HFFc6 (cell line): ENCODE data around the gene SPINDOC. TPM values are rescaled to one million over a fixed set of nuclear protein-coding genes. Genes with fewer than 3 reads are reported as not detected.
A peak's percentile ranks its signal among the peaks of the same experiment; 100 is the strongest.
"Not testable (repeated sequence)": the region's sequence is repeated elsewhere in the genome, so short reads cannot be mapped to it uniquely, and the experiment has no call there.

Experiments used
- DNase-seq: peaks from one replicate; pipeline ENCODE4 v3.0.0-alpha.2; 2018
- H3K27ac Mint-ChIP-seq: 2 replicates; pipeline ENCODE4 v1.8.0; 2020; ENCODE audit warnings: mild to moderate bottlenecking, mixed read lengths
- H3K27me3 Mint-ChIP-seq: 2 replicates; pipeline ENCODE4 v1.8.0; 2021; ENCODE audit warnings: mild to moderate bottlenecking, moderate library complexity, mixed read lengths; ENCODE audit not compliant: insufficient read depth
- H3K36me3 Mint-ChIP-seq: 2 replicates; pipeline ENCODE4 v1.8.0; 2021; ENCODE audit warnings: low read depth, mixed read lengths
- H3K4me1 Mint-ChIP-seq: 2 replicates; pipeline ENCODE4 v1.8.0; 2020; ENCODE audit warnings: low read depth, mixed read lengths
- H3K4me3 Mint-ChIP-seq: 2 replicates; pipeline ENCODE4 v1.8.0; 2020; ENCODE audit warnings: mild to moderate bottlenecking, moderate library complexity, mixed read lengths
- H3K9me3 Mint-ChIP-seq: 2 replicates; pipeline ENCODE4 v1.8.0; 2020; ENCODE audit warnings: mild to moderate bottlenecking, mixed read lengths
- CTCF ChIP-seq: fragments of 200-600 bp; sonication (generic); IDR thresholded peaks from 2 replicates; pipeline ENCODE4 v1.5.0; 2021; ENCODE audit warnings: antibody characterized with exemption, mild to moderate bottlenecking
- total RNA-seq, 6 experiments: library from RNA; stranded (reverse); fragmentation: NEBNext Ultra II Directional; extraction: Animal tissue kit (Norgen Biotek cat#: 25700); gene quantifications; 2 replicates in 1 of 6; 3 replicates in 5 of 6; pipeline ENCODE4 v1.2.3, GENCODE V29; 2021

The SPINDOC gene
- total RNA-seq, 6 experiments from 2014 or later = 24.7 to 31.7 (median 29.5) TPM

DNA sequence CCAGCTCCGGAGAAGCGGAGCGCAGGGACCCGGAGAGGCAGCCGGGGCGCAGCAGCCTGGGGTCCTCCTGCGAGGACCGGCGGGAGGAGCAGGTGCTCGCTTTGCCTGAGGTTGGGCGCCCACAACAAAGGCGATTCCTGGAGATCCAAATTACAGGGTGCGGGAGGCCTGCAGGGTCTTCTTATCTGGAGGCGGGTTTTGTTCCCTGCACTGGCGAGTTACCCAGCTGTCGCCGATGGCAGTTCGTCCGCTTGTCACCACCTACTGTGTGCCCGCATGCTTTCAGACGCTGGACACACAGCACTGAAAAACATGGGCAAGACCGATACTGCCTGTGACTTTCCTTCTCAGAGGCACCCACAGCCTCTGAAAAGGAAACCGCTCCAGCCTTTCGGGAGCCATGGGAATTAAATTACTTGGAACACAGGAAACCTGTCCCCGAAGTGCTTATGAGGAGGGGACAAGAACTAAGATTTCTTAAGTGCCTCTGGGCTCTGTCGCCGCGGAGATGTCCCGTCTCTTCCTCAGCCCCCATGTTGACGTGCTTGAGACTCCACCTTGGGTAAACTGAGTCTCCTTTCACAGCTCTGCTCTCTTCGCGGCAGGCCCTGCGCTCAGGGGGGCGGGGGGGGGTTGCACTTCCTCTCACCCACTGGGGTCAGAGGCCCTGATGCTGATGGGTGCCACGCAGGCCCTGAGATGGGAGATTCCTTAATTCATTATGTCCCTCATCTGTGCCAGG lies 43.4 kb upstream of the SPINDOC start:
- H3K9me3 Mint-ChIP-seq = no peaks in the 10 kb centered on the region
- peak overlapping the region; percentile 84 for H3K4me3 Mint-ChIP-seq
- H3K27me3 Mint-ChIP-seq = peaks cover 2% of the 10 kb centered on the region; the same call in 1 of the 2 replicates
- H3K36me3 Mint-ChIP-seq = no peaks in the 10 kb centered on the region
- no peak for DNase-seq
- no peak for TF ChIP-seq CTCF
- peaks cover 38% of the 10 kb centered on the region for H3K4me1 Mint-ChIP-seq
- peak overlapping the region; percentile 57 for H3K27ac Mint-ChIP-seq

- Mint-ChIP-seq H3K4me3 (no peak overlapping the region), H3K4me1 (peaks cover 38% of the 10 kb centered on the region), H3K36me3 (no peaks in the 10 kb centered on the region), H3K27me3 (peaks cover 2% of the 10 kb centered on the region; the same call in 1 of the 2 replicates), H3K9me3 (no peaks in the 10 kb centered on the region), H3K27ac (no peak overlapping the region)
- DNase-seq = no peak
- no peak for TF ChIP-seq CTCF
These were observed 42.5 kb upstream of the SPINDOC start for GRCh38 chr11:63770763-63771162.

DNA sequence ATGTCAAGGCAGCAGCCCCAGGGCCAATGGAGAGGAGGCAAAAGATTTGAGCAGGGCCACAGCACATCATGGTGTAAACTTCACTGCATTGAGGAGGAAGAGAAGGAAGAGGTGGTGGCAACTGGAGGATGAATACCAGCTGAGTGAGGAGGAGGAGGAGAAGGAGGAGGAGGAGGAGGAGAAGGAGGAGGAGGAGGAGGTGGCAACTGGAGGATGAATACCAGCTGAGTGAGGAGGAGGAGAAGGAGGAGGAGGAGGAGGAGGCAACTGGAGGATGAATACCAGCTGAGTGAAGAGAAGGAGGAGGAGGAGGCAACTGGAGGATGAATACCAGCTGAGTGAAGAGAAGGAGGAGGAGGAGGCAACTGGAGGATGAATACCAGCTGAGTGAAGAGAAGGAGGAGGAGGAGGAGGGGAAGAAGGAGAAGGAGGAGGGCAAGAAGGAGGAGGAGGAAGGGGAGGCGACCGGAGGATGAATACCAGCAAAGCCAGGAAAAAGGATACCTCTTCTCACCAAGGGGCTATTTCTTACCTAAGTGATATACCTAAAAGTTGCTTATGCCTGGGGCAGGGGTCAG lies 41.4 kb upstream of the SPINDOC start:
- Mint-ChIP-seq H3K4me1 (peaks cover 29% of the 10 kb centered on the region), H3K4me3 (peak overlapping the region; percentile 20; the same call in 1 of the 2 replicates), H3K27ac (peak overlapping the region; percentile 56)
- not testable (repeated sequence) for DNase-seq, H3K36me3 Mint-ChIP-seq, H3K27me3 Mint-ChIP-seq, H3K9me3 Mint-ChIP-seq

GRCh38 chr11:63775191-63775590 lies 38.1 kb upstream of the SPINDOC start:
- Mint-ChIP-seq H3K27me3 (peaks cover 4% of the 10 kb centered on the region; the same call in 1 of the 2 replicates), H3K9me3 (no peaks in the 10 kb centered on the region), H3K27ac (no peak overlapping the region), H3K4me1 (peaks cover 30% of the 10 kb centered on the region), H3K36me3 (no peaks in the 10 kb centered on the region), H3K4me3 (no peak overlapping the region)
- TF ChIP-seq CTCF = no peak
- DNase-seq = no peak

GRCh38 chr11:63779039-63779438 lies 34.2 kb upstream of the SPINDOC start:
- Mint-ChIP-seq H3K4me3 (no peak overlapping the region), H3K27me3 (peaks cover 1% of the 10 kb centered on the region; the same call in 1 of the 2 replicates), H3K27ac (peak overlapping the region; percentile 38; the same call in 1 of the 2 replicates), H3K4me1 (peaks cover 12% of the 10 kb centered on the region), H3K9me3 (no peaks in the 10 kb centered on the region), H3K36me3 (no peaks in the 10 kb centered on the region)
- no peak for TF ChIP-seq CTCF
- peak; percentile 56 for DNase-seq

DNA sequence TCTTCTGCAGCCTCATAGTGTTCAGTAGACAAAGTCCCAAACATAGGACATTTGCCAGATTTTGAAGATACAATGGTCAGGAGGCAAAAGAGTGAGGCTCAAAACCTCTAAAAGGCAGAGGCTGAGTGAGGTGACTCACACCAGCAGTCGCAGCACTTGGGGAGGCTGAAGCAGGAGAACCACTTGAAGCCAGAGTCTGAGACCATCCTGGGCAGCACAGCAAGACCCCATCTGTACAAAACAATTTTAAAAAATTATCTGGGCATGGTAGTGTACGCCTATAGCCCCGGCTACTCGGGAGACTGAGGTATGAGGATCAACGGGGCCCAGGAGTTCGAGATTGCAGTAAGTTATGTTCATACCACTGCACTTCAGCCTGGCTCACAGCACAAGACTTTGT lies 30.5 kb upstream of the SPINDOC start:
- no peak overlapping the region for H3K4me3 Mint-ChIP-seq
- no peak for DNase-seq
- H3K27ac Mint-ChIP-seq = no peak overlapping the region
- H3K9me3 Mint-ChIP-seq = no peaks in the 10 kb centered on the region
- no peaks in the 10 kb centered on the region for H3K36me3 Mint-ChIP-seq
- peaks cover 3% of the 10 kb centered on the region for H3K27me3 Mint-ChIP-seq
- no peak for TF ChIP-seq CTCF
- peaks cover 12% of the 10 kb centered on the region for H3K4me1 Mint-ChIP-seq
